GM12873 (cell line): ENCODE results near the gene TNFRSF13B.
A peak's percentile ranks its signal among the peaks of the same experiment; 100 is the strongest.

ENCODE experiments used
- CTCF ChIP-seq: IDR thresholded peaks from 2 replicates; pipeline ENCODE4 v1.5.1; 2012; ENCODE audit warnings: low read depth, mild to moderate bottlenecking, moderate library complexity, low read length, control low read depth; ENCODE audit not compliant: insufficient read depth; ENCODE audit errors: missing control alignments

TNFRSF13B gene

GRCh38 chr17:16999931-17000625 is 28.2 kb upstream of the TNFRSF13B start:
- TF ChIP-seq CTCF: no peak

- peak; percentile 30 for TF ChIP-seq CTCF
Observed at GRCh38 chr17:16997514-16998429, 25.9 kb upstream of the TNFRSF13B start.

GRCh38 chr17:16995930-16996329 is 24.0 kb upstream of the TNFRSF13B start:
- TF ChIP-seq CTCF: no peak

- TF ChIP-seq CTCF: no peak
Observed at GRCh38 chr17:16994631-16995030, 22.7 kb upstream of the TNFRSF13B start.

GRCh38 chr17:16991349-16992009 is 19.6 kb upstream of the TNFRSF13B start:
- peak; percentile 86 for TF ChIP-seq CTCF

- peak; percentile 3 for TF ChIP-seq CTCF
Observed at GRCh38 chr17:16989953-16990860, 18.3 kb upstream of the TNFRSF13B start.
